ENCODE measurements around the gene ISG20L2. TPM values are rescaled to one million over a fixed set of nuclear protein-coding genes. Genes with fewer than 3 reads are reported as not detected.

The ISG20L2 gene
- total and polyA plus RNA-seq, 2 donors (not counting 3 experiments of a cell fraction or from before 2014, with no cell fraction given) = 33.2 to 35.3 TPM

- BruUV-seq (replicated peaks) = no TSS peak
- H4K20me1 ChIP-seq (replicated peaks; ENCODE audit: control insufficient read depth, extremely low read depth, insufficient read depth, low read length) = no peaks in the 10 kb centered on the region
- ChIA-PET CTCF (interaction anchor here (1.1 to 15.5 kb wide), 4 partner anchors 13 to 147 kb away, joined by 3 to 453 read pairs (median 43); no protein-coding TSS in a partner anchor), POLR2A (no interaction called here)
- TF ChIP-seq, protein P1, sequence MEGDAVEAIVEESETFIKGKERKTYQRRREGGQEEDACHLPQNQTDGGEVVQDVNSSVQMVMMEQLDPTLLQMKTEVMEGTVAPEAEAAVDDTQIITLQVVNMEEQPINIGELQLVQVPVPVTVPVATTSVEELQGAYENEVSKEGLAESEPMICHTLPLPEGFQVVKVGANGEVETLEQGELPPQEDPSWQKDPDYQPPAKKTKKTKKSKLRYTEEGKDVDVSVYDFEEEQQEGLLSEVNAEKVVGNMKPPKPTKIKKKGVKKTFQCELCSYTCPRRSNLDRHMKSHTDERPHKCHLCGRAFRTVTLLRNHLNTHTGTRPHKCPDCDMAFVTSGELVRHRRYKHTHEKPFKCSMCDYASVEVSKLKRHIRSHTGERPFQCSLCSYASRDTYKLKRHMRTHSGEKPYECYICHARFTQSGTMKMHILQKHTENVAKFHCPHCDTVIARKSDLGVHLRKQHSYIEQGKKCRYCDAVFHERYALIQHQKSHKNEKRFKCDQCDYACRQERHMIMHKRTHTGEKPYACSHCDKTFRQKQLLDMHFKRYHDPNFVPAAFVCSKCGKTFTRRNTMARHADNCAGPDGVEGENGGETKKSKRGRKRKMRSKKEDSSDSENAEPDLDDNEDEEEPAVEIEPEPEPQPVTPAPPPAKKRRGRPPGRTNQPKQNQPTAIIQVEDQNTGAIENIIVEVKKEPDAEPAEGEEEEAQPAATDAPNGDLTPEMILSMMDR (IDR thresholded peaks at IDR 0.05; ENCODE audit: extremely low read depth in 1 of 2, insufficient read depth in 1 of 2, low read depth in 1 of 2, low read length in 2 of 2) = no peak
- no peak for TF ChIP-seq POLR2A (IDR thresholded peaks at IDR 0.05; ENCODE audit: low read depth, low read length)
- no peak for TF ChIP-seq FOS (IDR thresholded peaks at IDR 0.05; ENCODE audit: borderline replicate concordance, insufficient read depth, low read length)
- TF ChIP-seq EZH2 (IDR thresholded peaks at IDR 0.05; ENCODE audit: borderline replicate concordance, low read depth, low read length, severe bottlenecking) = no peak
- no peak for TF ChIP-seq GATA2 (IDR thresholded peaks at IDR 0.05; ENCODE audit: insufficient read depth, insufficient read length, low read depth, low read length)
- TF ChIP-seq, protein P2, sequence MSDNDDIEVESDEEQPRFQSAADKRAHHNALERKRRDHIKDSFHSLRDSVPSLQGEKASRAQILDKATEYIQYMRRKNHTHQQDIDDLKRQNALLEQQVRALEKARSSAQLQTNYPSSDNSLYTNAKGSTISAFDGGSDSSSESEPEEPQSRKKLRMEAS (IDR thresholded peaks at IDR 0.05; ENCODE audit: insufficient read depth, insufficient read length) = no peak
- TF ChIP-seq POLR2AphosphoS5 (IDR thresholded peaks at IDR 0.05; ENCODE audit: insufficient read depth, low read depth, low read length) = no peak
- no peak for TF ChIP-seq MYC (IDR thresholded peaks at IDR 0.05; ENCODE audit: low read depth, low read length)
- no peak for TF ChIP-seq JUN (IDR thresholded peaks at IDR 0.05; ENCODE audit: borderline replicate concordance, insufficient read depth, insufficient read length, low read depth)
- no peak overlapping the region for H3K27ac ChIP-seq (ENCODE audit: insufficient read depth, low read depth, low read length)
- no peak overlapping the region for H3K9ac ChIP-seq (replicated peaks; ENCODE audit: extremely low read depth, insufficient read depth, low read length)
- H3K4me2 ChIP-seq (ENCODE audit: insufficient read depth, low read length) = no peak overlapping the region
- no peaks in the 10 kb centered on the region for H3K79me2 ChIP-seq (ENCODE audit: control insufficient read depth, insufficient read depth, low read length)
- no peaks in the 10 kb centered on the region for H3K36me3 ChIP-seq (ENCODE audit: control insufficient read depth in 2 of 2, extremely low read depth in 1 of 2, insufficient read depth in 2 of 2, low read length in 2 of 2)
- DNase-seq (ENCODE audit: low read depth, low spot score) (no peak), FAIRE-seq (no peak)
- no peaks in the 10 kb centered on the region for H3K9me1 ChIP-seq (replicated peaks; ENCODE audit: control insufficient read depth, extremely low read depth, insufficient read depth, low read length)
- intact Hi-C loops (cut with micrococcal nuclease) (no loop called here), dilution Hi-C loops (cut with MboI; ENCODE audit: extremely low pct_ligation_motif_present, low sequenced_read_pairs) (no loop called here)
- H3K4me1 ChIP-seq (ENCODE audit: control insufficient read depth, extremely low read depth, insufficient read depth, low read length) = no peaks in the 10 kb centered on the region
- H3K9me3 ChIP-seq (replicated peaks; ENCODE audit: control insufficient read depth, insufficient read depth, low read length) = no peaks in the 10 kb centered on the region
- H2AFZ ChIP-seq (ENCODE audit: low read depth, low read length) = no peak overlapping the region
- H3K27me3 ChIP-seq (ENCODE audit: control insufficient read depth in 2 of 2, insufficient read depth in 2 of 2, low read length in 2 of 2) = no peaks in the 10 kb centered on the region
- H3K4me3 ChIP-seq (replicated peaks in 1 of 3; ENCODE audit: insufficient read depth in 1 of 3, low read depth in 1 of 3, low read length in 3 of 3) = no peak overlapping the region
Measured at GRCh38 chr1:156712626-156713025, 15.9 kb downstream of the ISG20L2 start.

All from endothelial cell of umbilical vein (primary cell).